Activated CD8-positive, alpha-beta memory T cell treated with anti-CD3 and anti-CD28 coated beads for 1 hour (primary cell): ENCODE results near the gene ENTPD5.
A peak's percentile ranks its signal among the peaks of the same experiment; 100 is the strongest.

Source experiments
- DNase-seq, 2 donors: peaks; one replicate each; pipeline ENCODE4 v3.0.0-alpha.2; 2020; ENCODE audit warnings: low read depth in 1 of 2; ENCODE audit errors: extremely low read depth in 1 of 2

The ENTPD5 gene

GRCh38 chr14:74018586-74019407 is at the start of gene ENTPD5, which contains the start of gene BBOF1:
Gene ENTPD5, minus strand, starts transcription at chr14:74019288. Its CDS starts 31,186 bp downstream, at chr14:73988102.
Gene BBOF1, plus strand, starts transcription at chr14:74019349. Its CDS starts 130 bp downstream, at chr14:74019479.
- DNase-seq = peak; percentile 46 to 77

- no peak for DNase-seq
Measured at GRCh38 chr14:74065746-74066575, 46.9 kb upstream of the ENTPD5 start.

- no peak for DNase-seq
Measured at GRCh38 chr14:74064883-74065282, 45.8 kb upstream of the ENTPD5 start.

GRCh38 chr14:74064426-74064825 is 45.3 kb upstream of the ENTPD5 start:
- DNase-seq = no peak

- DNase-seq = no peak
Measured at GRCh38 chr14:74062809-74063150, 43.7 kb upstream of the ENTPD5 start.

GRCh38 chr14:74049876-74050495 is 30.9 kb upstream of the ENTPD5 start:
- no peak for DNase-seq

GRCh38 chr14:74048281-74048680 is 29.2 kb upstream of the ENTPD5 start:
- no peak for DNase-seq

- DNase-seq = no peak
Measured at GRCh38 chr14:74045522-74045921, 26.4 kb upstream of the ENTPD5 start.

- no peak for DNase-seq
Measured at GRCh38 chr14:74042296-74042695, 23.2 kb upstream of the ENTPD5 start.

- DNase-seq = no peak
Measured at GRCh38 chr14:74038020-74038859, 19.2 kb upstream of the ENTPD5 start.

GRCh38 chr14:74035556-74035955 is 16.5 kb upstream of the ENTPD5 start:
- no peak for DNase-seq

- no peak for DNase-seq
Measured at GRCh38 chr14:74034572-74034971, 15.5 kb upstream of the ENTPD5 start.

- DNase-seq = no peak
Measured at GRCh38 chr14:74029136-74029535, 10.0 kb upstream of the ENTPD5 start.

GRCh38 chr14:74022346-74022745 is 3.3 kb upstream of the ENTPD5 start:
- DNase-seq = no peak

GRCh38 chr14:74019408-74020137 is 485 bp upstream of the ENTPD5 start:
- no peak for DNase-seq

- no peak for DNase-seq
Measured at GRCh38 chr14:74018174-74018585, 908 bp downstream of the ENTPD5 start.

- no peak for DNase-seq
Measured at GRCh38 chr14:74015963-74016362, 3.1 kb downstream of the ENTPD5 start.

GRCh38 chr14:74015176-74015575 is 3.9 kb downstream of the ENTPD5 start:
- no peak for DNase-seq

GRCh38 chr14:74014299-74014698 is 4.8 kb downstream of the ENTPD5 start:
- DNase-seq = no peak
